ENCODE data around the gene DAND5. TPM values are rescaled to one million over a fixed set of nuclear protein-coding genes. Genes with fewer than 3 reads are reported as not detected.

The DAND5 gene
- total and polyA plus RNA-seq, 2 of the 13 experiments (the other 11 are each of a cell fraction or from before 2014, with no cell fraction given): 0.04 TPM; not detected in 1

DNA sequence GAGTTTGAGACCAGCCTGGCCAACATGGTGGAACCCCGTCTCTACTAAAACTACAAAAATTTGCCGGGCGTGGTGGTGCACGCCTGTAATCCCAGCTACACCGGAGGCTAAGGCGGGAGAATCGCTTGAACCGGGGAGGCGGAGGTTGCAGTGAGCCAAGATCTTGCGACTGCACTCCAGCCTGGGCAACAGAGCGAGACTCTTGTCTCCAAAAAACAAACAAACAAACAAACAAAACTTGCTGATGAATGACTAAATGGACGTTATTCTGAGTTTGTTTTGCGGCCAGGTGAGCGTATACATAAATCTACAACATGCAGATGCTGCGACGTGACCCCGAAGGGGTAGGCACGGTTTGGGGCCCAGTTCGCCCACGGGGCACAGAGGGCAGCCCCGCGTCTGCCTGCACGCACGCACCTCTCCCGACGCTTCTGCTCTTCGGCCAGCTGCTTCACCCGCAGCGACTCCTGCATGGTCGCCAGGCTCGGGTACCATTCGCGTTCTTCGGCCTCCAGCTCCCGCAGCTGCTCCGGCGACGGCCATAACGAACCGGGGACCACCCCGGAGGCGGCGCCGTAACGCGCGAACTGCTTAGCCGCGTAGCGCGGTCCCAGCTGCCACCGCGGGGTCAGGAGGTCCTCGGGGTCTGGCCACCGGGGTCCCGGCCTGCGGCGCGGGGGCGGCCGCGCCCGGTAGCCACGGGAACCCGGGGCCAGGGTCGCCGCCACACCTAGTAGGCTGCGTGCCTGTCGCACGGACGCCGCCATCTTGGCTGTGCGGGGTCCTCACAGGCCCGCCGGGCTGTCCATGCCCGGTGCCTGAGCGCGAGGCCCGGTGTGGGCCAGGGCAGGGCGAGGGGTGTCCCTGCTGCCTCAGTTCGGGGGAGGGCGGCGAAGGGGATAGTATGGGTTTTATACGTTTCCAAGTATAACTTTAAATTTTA is 12.7 kb upstream of the DAND5 start, which contains the start of gene GADD45GIP1 (continued):
- TF ChIP-seq, protein P1, sequence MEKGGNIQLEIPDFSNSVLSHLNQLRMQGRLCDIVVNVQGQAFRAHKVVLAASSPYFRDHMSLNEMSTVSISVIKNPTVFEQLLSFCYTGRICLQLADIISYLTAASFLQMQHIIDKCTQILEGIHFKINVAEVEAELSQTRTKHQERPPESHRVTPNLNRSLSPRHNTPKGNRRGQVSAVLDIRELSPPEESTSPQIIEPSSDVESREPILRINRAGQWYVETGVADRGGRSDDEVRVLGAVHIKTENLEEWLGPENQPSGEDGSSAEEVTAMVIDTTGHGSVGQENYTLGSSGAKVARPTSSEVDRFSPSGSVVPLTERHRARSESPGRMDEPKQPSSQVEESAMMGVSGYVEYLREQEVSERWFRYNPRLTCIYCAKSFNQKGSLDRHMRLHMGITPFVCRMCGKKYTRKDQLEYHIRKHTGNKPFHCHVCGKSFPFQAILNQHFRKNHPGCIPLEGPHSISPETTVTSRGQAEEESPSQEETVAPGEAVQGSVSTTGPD (CRISPR knock-in tag; IDR thresholded peaks at IDR 0.05): no peak
- peak; percentile 72; the same call in 1 of the 2 replicates for TF ChIP-seq NAIF1 (CRISPR knock-in tag; IDR thresholded peaks at IDR 0.05; ENCODE audit: borderline replicate concordance)
- TF ChIP-seq, protein P2, sequence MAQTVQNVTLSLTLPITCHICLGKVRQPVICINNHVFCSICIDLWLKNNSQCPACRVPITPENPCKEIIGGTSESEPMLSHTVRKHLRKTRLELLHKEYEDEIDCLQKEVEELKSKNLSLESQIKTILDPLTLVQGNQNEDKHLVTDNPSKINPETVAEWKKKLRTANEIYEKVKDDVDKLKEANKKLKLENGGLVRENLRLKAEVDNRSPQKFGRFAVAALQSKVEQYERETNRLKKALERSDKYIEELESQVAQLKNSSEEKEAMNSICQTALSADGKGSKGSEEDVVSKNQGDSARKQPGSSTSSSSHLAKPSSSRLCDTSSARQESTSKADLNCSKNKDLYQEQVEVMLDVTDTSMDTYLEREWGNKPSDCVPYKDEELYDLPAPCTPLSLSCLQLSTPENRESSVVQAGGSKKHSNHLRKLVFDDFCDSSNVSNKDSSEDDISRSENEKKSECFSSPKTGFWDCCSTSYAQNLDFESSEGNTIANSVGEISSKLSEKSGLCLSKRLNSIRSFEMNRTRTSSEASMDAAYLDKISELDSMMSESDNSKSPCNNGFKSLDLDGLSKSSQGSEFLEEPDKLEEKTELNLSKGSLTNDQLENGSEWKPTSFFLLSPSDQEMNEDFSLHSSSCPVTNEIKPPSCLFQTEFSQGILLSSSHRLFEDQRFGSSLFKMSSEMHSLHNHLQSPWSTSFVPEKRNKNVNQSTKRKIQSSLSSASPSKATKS (CRISPR knock-in tag; IDR thresholded peaks at IDR 0.05): peak; percentile 70; the same call in 1 of the 2 replicates
- TF ChIP-seq, protein P3, sequence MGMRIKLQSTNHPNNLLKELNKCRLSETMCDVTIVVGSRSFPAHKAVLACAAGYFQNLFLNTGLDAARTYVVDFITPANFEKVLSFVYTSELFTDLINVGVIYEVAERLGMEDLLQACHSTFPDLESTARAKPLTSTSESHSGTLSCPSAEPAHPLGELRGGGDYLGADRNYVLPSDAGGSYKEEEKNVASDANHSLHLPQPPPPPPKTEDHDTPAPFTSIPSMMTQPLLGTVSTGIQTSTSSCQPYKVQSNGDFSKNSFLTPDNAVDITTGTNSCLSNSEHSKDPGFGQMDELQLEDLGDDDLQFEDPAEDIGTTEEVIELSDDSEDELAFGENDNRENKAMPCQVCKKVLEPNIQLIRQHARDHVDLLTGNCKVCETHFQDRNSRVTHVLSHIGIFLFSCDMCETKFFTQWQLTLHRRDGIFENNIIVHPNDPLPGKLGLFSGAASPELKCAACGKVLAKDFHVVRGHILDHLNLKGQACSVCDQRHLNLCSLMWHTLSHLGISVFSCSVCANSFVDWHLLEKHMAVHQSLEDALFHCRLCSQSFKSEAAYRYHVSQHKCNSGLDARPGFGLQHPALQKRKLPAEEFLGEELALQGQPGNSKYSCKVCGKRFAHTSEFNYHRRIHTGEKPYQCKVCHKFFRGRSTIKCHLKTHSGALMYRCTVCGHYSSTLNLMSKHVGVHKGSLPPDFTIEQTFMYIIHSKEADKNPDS (CRISPR knock-in tag; IDR thresholded peaks at IDR 0.05): no peak
- TF ChIP-seq, protein P4, sequence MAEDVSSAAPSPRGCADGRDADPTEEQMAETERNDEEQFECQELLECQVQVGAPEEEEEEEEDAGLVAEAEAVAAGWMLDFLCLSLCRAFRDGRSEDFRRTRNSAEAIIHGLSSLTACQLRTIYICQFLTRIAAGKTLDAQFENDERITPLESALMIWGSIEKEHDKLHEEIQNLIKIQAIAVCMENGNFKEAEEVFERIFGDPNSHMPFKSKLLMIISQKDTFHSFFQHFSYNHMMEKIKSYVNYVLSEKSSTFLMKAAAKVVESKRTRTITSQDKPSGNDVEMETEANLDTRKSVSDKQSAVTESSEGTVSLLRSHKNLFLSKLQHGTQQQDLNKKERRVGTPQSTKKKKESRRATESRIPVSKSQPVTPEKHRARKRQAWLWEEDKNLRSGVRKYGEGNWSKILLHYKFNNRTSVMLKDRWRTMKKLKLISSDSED (CRISPR knock-in tag; IDR thresholded peaks at IDR 0.05): no peak
- no peak for TF ChIP-seq RNF2 (conservative IDR thresholded peaks at IDR 0.05; ENCODE audit: low read depth)
- TF ChIP-seq, protein P5, sequence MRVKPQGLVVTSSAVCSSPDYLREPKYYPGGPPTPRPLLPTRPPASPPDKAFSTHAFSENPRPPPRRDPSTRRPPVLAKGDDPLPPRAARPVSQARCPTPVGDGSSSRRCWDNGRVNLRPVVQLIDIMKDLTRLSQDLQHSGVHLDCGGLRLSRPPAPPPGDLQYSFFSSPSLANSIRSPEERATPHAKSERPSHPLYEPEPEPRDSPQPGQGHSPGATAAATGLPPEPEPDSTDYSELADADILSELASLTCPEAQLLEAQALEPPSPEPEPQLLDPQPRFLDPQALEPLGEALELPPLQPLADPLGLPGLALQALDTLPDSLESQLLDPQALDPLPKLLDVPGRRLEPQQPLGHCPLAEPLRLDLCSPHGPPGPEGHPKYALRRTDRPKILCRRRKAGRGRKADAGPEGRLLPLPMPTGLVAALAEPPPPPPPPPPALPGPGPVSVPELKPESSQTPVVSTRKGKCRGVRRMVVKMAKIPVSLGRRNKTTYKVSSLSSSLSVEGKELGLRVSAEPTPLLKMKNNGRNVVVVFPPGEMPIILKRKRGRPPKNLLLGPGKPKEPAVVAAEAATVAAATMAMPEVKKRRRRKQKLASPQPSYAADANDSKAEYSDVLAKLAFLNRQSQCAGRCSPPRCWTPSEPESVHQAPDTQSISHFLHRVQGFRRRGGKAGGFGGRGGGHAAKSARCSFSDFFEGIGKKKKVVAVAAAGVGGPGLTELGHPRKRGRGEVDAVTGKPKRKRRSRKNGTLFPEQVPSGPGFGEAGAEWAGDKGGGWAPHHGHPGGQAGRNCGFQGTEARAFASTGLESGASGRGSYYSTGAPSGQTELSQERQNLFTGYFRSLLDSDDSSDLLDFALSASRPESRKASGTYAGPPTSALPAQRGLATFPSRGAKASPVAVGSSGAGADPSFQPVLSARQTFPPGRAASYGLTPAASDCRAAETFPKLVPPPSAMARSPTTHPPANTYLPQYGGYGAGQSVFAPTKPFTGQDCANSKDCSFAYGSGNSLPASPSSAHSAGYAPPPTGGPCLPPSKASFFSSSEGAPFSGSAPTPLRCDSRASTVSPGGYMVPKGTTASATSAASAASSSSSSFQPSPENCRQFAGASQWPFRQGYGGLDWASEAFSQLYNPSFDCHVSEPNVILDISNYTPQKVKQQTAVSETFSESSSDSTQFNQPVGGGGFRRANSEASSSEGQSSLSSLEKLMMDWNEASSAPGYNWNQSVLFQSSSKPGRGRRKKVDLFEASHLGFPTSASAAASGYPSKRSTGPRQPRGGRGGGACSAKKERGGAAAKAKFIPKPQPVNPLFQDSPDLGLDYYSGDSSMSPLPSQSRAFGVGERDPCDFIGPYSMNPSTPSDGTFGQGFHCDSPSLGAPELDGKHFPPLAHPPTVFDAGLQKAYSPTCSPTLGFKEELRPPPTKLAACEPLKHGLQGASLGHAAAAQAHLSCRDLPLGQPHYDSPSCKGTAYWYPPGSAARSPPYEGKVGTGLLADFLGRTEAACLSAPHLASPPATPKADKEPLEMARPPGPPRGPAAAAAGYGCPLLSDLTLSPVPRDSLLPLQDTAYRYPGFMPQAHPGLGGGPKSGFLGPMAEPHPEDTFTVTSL (CRISPR knock-in tag; IDR thresholded peaks at IDR 0.05; ENCODE audit: borderline replicate concordance): no peak
- TF ChIP-seq POLR2G (IDR thresholded peaks at IDR 0.05; ENCODE audit: low read depth, low read length): peak; percentile 97
- peak; percentile 78 for TF ChIP-seq HDAC1 (CRISPR knock-in tag; IDR thresholded peaks at IDR 0.05)
- TF ChIP-seq, protein P6, sequence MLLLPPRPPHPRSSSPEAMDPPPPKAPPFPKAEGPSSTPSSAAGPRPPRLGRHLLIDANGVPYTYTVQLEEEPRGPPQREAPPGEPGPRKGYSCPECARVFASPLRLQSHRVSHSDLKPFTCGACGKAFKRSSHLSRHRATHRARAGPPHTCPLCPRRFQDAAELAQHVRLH (CRISPR knock-in tag; IDR thresholded peaks at IDR 0.05; ENCODE audit: borderline replicate concordance, low read depth): no peak
- no peak; the same call in 1 of the 2 replicates for TF ChIP-seq ZNF160 (CRISPR knock-in tag; IDR thresholded peaks at IDR 0.05)
- TF ChIP-seq KDM5B (CRISPR knock-in tag; IDR thresholded peaks at IDR 0.05; ENCODE audit: borderline replicate concordance): peak; percentile 78; the same call in 1 of the 2 replicates

Data from HepG2 (cell line).